ENCODE data around the gene ZFYVE28.

GRCh38 chr4:2231082-2231481 is 187.4 kb downstream of the ZFYVE28 start:
- TF ChIP-seq ZNF274 (IDR thresholded peaks at IDR 0.05; ENCODE audit: low read depth, low read length) (no peak), YY1 (IDR thresholded peaks at IDR 0.05; ENCODE audit: insufficient read depth, insufficient read length) (no peak), SUZ12 (IDR thresholded peaks at IDR 0.05; ENCODE audit: extremely low read depth, insufficient read depth, insufficient read length) (no peak)
